ENCODE measurements around the gene DENND6B. TPM values are rescaled to one million over a fixed set of nuclear protein-coding genes. Genes with fewer than 3 reads are reported as not detected.

The DENND6B gene
- total RNA-seq, 1 experiment from 2014 or later: 14.3 TPM

GRCh38 chr22:50281957-50282356 lies 44.9 kb downstream of the DENND6B start:
- peak; percentile 80 to 89 for DNase-seq
- Histone ChIP-seq H3K4me3 (peak overlapping the region; percentile 45), H3K27me3 (ENCODE audit: insufficient read depth, low read depth) (no peaks in the 10 kb centered on the region), H3K9me3 (ENCODE audit: insufficient read depth, low read depth) (no peaks in the 10 kb centered on the region), H3F3A (ENCODE audit: insufficient read depth, low read depth) (peaks cover 63% of the 10 kb centered on the region), H3K4me2 (peak overlapping the region; percentile 75), H3K27ac (peak overlapping the region; percentile 73), H3K4me1 (replicated peaks; ENCODE audit: insufficient read depth) (peaks cover 38% of the 10 kb centered on the region), H3K9me2 (ENCODE audit: insufficient read depth) (no peaks in the 10 kb centered on the region), H2AFZ (no peak overlapping the region), H3K79me2 (ENCODE audit: low read depth) (peaks cover 21% of the 10 kb centered on the region), H3K36me3 (ENCODE audit: low read depth) (peaks cover 57% of the 10 kb centered on the region), H4K20me1 (ENCODE audit: insufficient read depth) (peaks cover 16% of the 10 kb centered on the region)
- no TSS peak for BruUV-seq (replicated peaks)
- intact Hi-C loops (cut with micrococcal nuclease; ENCODE audit: unreplicated experiment): loop anchor here (1.0 to 2.0 kb wide), 3 partner anchors 11 to 61 kb away; partner anchors contain the start of gene PPP6R2
- ChIA-PET CTCF (no interaction called here), POLR2A (ENCODE audit: unreplicated experiment) (no interaction called here)
- TF ChIP-seq CTCF (conservative IDR thresholded peaks at IDR 0.05) (no peak), EZH2 (IDR thresholded peaks at IDR 0.05; ENCODE audit: low read depth) (no peak)

GRCh38 chr22:50281384-50281760 lies 45.4 kb downstream of the DENND6B start:
- TSS peak; percentile 23 for BruUV-seq (replicated peaks)
- Histone ChIP-seq H3K9me2 (ENCODE audit: insufficient read depth) (no peaks in the 10 kb centered on the region), H3K36me3 (ENCODE audit: low read depth) (peaks cover 59% of the 10 kb centered on the region), H3K79me2 (ENCODE audit: low read depth) (peaks cover 21% of the 10 kb centered on the region), H3K4me2 (peak overlapping the region; percentile 75), H4K20me1 (ENCODE audit: insufficient read depth) (peaks cover 13% of the 10 kb centered on the region), H3K4me1 (replicated peaks; ENCODE audit: insufficient read depth) (peaks cover 38% of the 10 kb centered on the region), H3K4me3 (peak overlapping the region; percentile 45; the same call in 1 of the 2 replicates), H2AFZ (no peak overlapping the region), H3K27me3 (ENCODE audit: insufficient read depth, low read depth) (no peaks in the 10 kb centered on the region), H3K9me3 (ENCODE audit: insufficient read depth, low read depth) (no peaks in the 10 kb centered on the region), H3F3A (ENCODE audit: insufficient read depth, low read depth) (peaks cover 64% of the 10 kb centered on the region), H3K27ac (peak overlapping the region; percentile 73)
- ChIA-PET CTCF (no interaction called here), POLR2A (ENCODE audit: unreplicated experiment) (no interaction called here)
- intact Hi-C loops (cut with micrococcal nuclease; ENCODE audit: unreplicated experiment): no loop called here
- DNase-seq: no peak
- TF ChIP-seq EZH2 (IDR thresholded peaks at IDR 0.05; ENCODE audit: low read depth) (no peak), CTCF (conservative IDR thresholded peaks at IDR 0.05) (no peak)

- ChIA-PET POLR2A (ENCODE audit: unreplicated experiment) (no interaction called here), CTCF (no interaction called here)
- no TSS peak for BruUV-seq (replicated peaks)
- Histone ChIP-seq H3F3A (ENCODE audit: insufficient read depth, low read depth) (peaks cover 62% of the 10 kb centered on the region), H3K36me3 (ENCODE audit: low read depth) (peaks cover 59% of the 10 kb centered on the region), H2AFZ (no peak overlapping the region), H3K9me3 (ENCODE audit: insufficient read depth, low read depth) (no peaks in the 10 kb centered on the region), H3K79me2 (ENCODE audit: low read depth) (peaks cover 21% of the 10 kb centered on the region), H4K20me1 (ENCODE audit: insufficient read depth) (peaks cover 8% of the 10 kb centered on the region), H3K4me2 (peak overlapping the region; percentile 75; the same call in 1 of the 2 replicates), H3K4me1 (replicated peaks; ENCODE audit: insufficient read depth) (peaks cover 38% of the 10 kb centered on the region), H3K9me2 (ENCODE audit: insufficient read depth) (no peaks in the 10 kb centered on the region), H3K27ac (no peak overlapping the region), H3K27me3 (ENCODE audit: insufficient read depth, low read depth) (no peaks in the 10 kb centered on the region), H3K4me3 (no peak overlapping the region)
- intact Hi-C loops (cut with micrococcal nuclease; ENCODE audit: unreplicated experiment): no loop called here
- no peak for TF ChIP-seq CTCF (conservative IDR thresholded peaks at IDR 0.05)
- TF ChIP-seq EZH2 (IDR thresholded peaks at IDR 0.05; ENCODE audit: low read depth): no peak
- DNase-seq: no peak
Measured at GRCh38 chr22:50280708-50281383, 46.0 kb downstream of the DENND6B start.
